GM12872 (cell line): ENCODE measurements around the gene TBC1D24.

ENCODE experiments used
- TF ChIP-seq, protein P1 (sequence below): IDR thresholded peaks from 3 replicates; pipeline ENCODE4 v1.5.1; 2011; ENCODE audit warnings: low read depth, mild to moderate bottlenecking, low read length, moderate library complexity; ENCODE audit not compliant: insufficient read depth

The TBC1D24 gene

DNA sequence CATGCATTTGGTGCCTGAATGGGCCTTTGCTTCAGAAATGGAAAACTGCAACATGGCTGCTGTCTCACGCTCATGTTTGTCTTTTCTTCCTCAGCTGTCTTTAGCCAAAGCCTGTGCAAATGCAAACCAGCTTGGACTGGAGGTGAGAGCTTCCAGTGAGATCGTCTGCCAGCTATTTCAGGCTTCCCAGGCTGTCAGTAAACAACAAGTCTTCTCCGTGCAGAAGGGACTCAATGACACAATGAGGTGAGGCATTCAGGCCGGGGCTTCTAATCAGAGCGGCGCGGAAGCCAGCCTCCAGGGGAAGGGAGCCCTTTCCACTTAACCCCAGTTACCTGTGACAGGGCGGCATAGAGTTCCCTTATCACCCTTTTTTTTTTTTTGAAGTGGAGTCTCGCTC, 31.4 kb upstream of the TBC1D24 start:
- TF ChIP-seq, protein P1, sequence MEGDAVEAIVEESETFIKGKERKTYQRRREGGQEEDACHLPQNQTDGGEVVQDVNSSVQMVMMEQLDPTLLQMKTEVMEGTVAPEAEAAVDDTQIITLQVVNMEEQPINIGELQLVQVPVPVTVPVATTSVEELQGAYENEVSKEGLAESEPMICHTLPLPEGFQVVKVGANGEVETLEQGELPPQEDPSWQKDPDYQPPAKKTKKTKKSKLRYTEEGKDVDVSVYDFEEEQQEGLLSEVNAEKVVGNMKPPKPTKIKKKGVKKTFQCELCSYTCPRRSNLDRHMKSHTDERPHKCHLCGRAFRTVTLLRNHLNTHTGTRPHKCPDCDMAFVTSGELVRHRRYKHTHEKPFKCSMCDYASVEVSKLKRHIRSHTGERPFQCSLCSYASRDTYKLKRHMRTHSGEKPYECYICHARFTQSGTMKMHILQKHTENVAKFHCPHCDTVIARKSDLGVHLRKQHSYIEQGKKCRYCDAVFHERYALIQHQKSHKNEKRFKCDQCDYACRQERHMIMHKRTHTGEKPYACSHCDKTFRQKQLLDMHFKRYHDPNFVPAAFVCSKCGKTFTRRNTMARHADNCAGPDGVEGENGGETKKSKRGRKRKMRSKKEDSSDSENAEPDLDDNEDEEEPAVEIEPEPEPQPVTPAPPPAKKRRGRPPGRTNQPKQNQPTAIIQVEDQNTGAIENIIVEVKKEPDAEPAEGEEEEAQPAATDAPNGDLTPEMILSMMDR: no peak

DNA sequence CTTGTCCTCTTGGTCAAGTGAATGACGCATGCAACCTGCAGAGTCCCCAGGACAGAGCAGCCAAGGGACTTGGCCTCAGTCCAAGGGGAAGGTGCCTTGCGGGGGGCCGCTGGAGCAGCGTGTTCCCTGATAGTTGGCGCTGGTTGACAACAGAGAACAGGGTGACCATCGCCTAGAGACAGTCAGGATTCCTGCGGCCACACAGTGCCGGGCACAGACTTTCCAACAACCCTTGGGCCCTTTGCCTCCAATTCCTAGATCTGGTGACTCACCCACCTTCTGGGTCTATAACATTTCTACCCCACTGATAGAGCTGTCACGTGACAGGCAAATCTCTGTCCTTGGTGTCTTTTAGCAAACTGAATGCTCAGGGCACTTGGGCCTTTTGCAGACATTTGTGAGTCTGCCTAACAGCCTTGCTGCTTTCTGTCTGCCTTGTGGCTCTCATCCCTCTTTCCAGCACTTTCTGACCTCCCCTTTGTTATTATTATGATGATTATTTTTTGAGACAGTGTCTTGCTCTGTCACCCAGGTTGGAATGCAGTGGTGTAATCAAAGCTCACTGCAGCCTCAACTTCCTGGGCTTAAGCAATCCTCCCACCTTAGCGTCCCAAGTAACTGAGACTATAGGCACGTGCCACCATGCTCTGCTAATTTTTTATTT, 26.9 kb upstream of the TBC1D24 start:
- TF ChIP-seq, protein P1: no peak

DNA sequence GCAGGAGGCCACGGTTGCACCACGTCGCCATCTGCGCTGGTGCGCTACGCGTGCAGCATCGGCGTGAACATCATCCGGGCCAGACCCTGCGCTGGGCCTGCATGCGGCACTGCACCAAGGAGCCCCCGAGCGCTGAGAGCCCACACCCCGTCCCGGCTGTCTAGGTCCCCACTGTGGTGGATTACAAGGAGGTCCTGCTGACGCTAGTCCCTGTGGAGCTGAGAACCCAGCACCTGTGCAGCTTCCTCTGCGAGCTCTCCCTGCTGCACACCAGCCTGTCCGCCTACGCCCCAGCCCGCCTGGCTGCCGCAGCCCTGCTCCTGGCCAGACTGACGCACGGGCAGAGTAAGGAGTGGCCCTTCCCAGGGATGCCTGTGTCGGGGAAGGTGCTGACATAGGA, 25.8 kb upstream of the TBC1D24 start:
- TF ChIP-seq, protein P1: no peak

DNA sequence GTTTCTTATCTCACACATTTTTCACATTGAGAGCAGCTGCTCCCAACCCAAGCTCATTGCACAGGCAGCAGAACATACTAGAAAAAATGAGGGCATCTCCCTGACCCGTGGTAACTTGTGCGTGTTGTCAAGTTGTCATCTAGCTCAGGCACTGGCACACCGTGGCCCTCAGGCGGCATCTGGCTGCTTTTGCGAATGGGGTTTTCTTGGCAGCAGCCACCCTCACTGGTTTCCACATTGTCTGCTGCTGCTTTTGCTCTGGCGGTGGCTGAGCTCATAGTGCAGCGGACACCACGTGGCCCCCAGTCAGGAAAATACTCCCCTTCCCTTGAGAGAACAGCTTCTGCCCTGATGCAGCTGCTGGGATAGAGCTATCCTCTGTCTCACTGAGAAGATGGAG, 24.4 kb upstream of the TBC1D24 start:
- TF ChIP-seq, protein P1: no peak

DNA sequence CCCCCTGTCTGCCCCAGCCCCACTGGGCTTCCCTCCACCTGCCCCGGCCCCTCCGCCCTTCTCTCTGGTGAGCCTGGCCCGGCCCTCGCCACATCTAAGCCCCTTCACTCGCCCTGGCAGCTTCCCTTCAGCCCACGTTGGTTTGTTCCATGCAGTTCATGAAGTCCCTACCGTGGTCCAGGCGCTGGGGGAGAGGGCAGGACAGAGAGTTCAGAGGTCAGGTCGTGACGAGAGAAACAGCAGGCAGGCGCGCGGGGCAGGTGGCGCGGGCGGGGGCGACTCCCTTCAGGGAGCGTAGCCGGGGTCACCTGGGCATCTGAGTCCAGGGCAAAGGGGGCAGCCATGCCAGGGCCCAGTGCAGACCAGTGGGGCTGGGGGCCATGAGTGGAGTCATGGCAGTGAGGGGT, 23.9 kb upstream of the TBC1D24 start:
- TF ChIP-seq, protein P1: no peak

DNA sequence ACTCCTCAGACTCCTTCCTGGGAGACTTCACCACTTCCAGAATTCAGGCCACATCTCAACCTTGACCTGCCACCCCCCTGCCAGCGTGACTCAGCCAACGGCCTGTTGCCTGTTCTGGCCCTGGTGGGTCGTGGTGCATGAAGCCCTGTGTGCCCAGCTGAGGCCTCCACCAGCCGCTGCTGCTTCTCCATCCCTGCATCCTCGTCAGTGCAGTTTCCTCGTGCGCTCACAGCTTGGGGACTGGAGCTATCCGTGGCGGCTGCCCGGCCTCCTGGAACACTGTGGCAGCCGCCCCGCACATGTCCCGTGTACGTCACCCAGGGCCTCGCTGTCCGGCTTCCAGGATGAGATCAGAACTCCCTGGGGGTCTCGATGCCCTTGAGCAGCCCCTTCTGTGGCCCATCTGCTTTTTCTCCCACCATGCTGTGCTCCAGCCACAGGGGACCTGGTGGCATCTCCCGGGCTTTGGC, 23.0 kb upstream of the TBC1D24 start:
- TF ChIP-seq, protein P1: no peak

DNA sequence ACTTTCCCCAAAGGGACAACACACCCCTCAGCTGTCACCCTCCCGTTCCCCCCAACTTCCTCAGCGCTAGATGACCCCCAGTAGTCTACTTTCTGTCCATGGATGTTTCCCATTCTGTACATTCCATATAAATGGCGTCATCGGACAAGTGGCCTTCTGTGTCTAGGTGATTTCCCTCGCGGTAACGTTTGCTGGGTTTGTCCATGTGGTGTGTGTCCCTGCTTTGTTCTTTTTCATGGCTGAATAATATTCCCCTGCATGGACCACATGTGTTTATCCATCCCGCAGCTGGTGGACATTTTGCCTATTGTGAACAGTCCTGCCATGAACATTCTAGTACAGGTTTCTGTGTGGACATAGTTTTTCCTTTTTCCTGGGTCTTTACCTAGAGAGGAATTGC, 22.3 kb upstream of the TBC1D24 start:
- TF ChIP-seq, protein P1: no peak
